SK-N-MC (cell line): Measurements from ENCODE around the gene SLC10A7.

Experiments used
- EZH2 ChIP-seq: fragments of 200-600 bp; sonication (generic); IDR thresholded peaks from one replicate; pipeline ENCODE4 v1.6.1; 2017; ENCODE audit warnings: antibody characterized with exemption
- POLR2AphosphoS5 ChIP-seq: IDR thresholded peaks from 2 replicates; pipeline ENCODE4 v1.6.1; 2012; ENCODE audit warnings: mild to moderate bottlenecking, low read depth, low read length, borderline replicate concordance

DNA sequence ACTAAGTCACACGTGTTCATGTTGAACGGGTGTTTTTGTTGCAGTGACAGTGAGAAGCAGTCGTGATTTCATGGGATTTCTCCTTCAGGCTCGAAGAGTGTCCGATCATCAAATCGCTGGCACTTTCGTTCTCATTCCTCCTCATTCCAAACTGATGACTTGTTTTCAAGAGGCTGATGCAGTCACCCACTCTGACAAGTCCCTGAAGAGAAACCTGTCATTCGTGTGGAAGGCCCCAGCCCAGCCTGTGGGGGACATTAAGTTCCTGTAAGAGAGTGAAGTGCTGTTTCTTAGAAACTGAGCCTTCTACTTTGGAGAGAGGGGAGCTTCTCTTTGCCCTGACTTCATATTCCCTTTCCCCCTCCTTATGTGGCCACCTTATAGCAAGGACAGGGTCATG lies 299.4 kb downstream of the SLC10A7 start:
- TF ChIP-seq POLR2AphosphoS5 (no peak), EZH2 (no peak)
